Suprapubic skin (tissue), 4 donors: ENCODE measurements around the gene INTS14. TPM values are rescaled to one million over a fixed set of nuclear protein-coding genes. Genes with fewer than 3 reads are reported as not detected.

Source experiments
- DNase-seq, 2 donors: peaks; one replicate each; pipeline ENCODE4 v3.0.0-alpha.2; 2019; ENCODE audit warnings: low spot score in 2 of 2
- H3K27ac ChIP-seq: fragments of 200-600 bp; sonication (generic); one replicate; pipeline ENCODE4 v1.5.1; 2019
- H3K27me3 ChIP-seq: fragments of 200-600 bp; sonication (generic); one replicate; pipeline ENCODE4 v1.5.1; 2019
- H3K36me3 ChIP-seq: fragments of 200-600 bp; sonication (generic); one replicate; pipeline ENCODE4 v1.5.1; 2019
- H3K4me1 ChIP-seq: fragments of 200-600 bp; sonication (generic); one replicate; pipeline ENCODE4 v1.5.1; 2019
- H3K4me3 ChIP-seq: fragments of 200-600 bp; sonication (generic); one replicate; pipeline ENCODE4 v1.5.1; 2019; ENCODE audit warnings: mild to moderate bottlenecking
- H3K9me3 ChIP-seq: fragments of 200-600 bp; sonication (generic); one replicate; pipeline ENCODE4 v1.5.1; 2019
- EP300 ChIP-seq: sonication (generic); formaldehyde crosslinking; IDR thresholded peaks from one replicate; pipeline ENCODE4 v1.6.1; 2017; ENCODE audit warnings: antibody characterized with exemption
- POLR2A ChIP-seq, 2 donors: fragments of 450-650 bp; IDR thresholded peaks; one replicate each; pipeline ENCODE4 v1.6.1; 2017; ENCODE audit warnings: antibody characterized with exemption in 2 of 2, mild to moderate bottlenecking in 2 of 2, moderate library complexity in 2 of 2
- POLR2AphosphoS5 ChIP-seq, 3 donors: sonication (generic); formaldehyde crosslinking; IDR thresholded peaks; one replicate each; pipeline ENCODE4 v1.6.1; 2017; ENCODE audit warnings: antibody characterized with exemption in 3 of 3
- WGBS: methylation state at CpG from one replicate; pipeline ENCODE4 v1.1.5; 2018; 5-methylcytosine and 5-hydroxymethylcytosine counted together
- total RNA-seq, 4 donors: library from RNA; depleted of rRNA; stranded (reverse); fragments of >200 nt; gene quantifications; one replicate each; pipeline ENCODE4 v1.1.0, GENCODE V29; 2016
- TF ChIP-seq, protein P1 (sequence below), 2 donors: fragments of 200-600 bp in 1 of 2; fragments of 450-650 bp in 1 of 2; sonication (generic) in 1 of 2; IDR thresholded peaks; one replicate each; pipeline ENCODE4 v1.5.1; 2016 to 2019; ENCODE audit warnings: antibody characterized with exemption in 2 of 2, mild to moderate bottlenecking in 1 of 2, moderate library complexity in 1 of 2

Gene INTS14
- total RNA-seq, 4 donors from 2014 or later: 37.1 to 72.5 (median 49.1) TPM

DNA sequence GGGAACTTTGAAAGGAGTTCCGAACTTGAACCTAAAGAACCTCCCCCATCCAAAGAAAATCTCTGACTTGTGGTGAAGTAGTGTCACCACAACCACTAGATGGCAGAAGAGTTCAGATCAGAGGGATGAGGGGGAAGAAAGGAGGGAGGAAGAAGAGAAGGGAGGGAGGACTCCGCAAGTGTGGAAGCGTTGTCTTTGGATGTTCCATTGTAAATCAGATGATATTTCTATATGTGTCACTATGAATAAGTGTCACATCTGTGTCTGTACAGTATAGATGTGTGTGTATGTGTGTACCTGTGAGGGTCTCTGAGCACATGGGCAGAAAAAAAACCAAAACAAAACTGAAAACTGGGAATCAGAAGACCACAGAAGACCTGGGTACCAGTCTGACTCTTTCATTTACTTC is 27.8 kb upstream of the INTS14 start:
- H3K27ac ChIP-seq: no peak overlapping the region
- WGBS: 0% methylated on average over 3 of the region's 3 CpGs
- TF ChIP-seq, protein P1, sequence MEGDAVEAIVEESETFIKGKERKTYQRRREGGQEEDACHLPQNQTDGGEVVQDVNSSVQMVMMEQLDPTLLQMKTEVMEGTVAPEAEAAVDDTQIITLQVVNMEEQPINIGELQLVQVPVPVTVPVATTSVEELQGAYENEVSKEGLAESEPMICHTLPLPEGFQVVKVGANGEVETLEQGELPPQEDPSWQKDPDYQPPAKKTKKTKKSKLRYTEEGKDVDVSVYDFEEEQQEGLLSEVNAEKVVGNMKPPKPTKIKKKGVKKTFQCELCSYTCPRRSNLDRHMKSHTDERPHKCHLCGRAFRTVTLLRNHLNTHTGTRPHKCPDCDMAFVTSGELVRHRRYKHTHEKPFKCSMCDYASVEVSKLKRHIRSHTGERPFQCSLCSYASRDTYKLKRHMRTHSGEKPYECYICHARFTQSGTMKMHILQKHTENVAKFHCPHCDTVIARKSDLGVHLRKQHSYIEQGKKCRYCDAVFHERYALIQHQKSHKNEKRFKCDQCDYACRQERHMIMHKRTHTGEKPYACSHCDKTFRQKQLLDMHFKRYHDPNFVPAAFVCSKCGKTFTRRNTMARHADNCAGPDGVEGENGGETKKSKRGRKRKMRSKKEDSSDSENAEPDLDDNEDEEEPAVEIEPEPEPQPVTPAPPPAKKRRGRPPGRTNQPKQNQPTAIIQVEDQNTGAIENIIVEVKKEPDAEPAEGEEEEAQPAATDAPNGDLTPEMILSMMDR (IDR thresholded peaks at IDR 0.05): peak; percentile 69 to 76
- TF ChIP-seq EP300: no peak
- no peaks in the 10 kb centered on the region for H3K27me3 ChIP-seq
- H3K9me3 ChIP-seq: no peaks in the 10 kb centered on the region
- H3K36me3 ChIP-seq: no peaks in the 10 kb centered on the region
- DNase-seq: no peak
- no peak overlapping the region for H3K4me3 ChIP-seq
- H3K4me1 ChIP-seq: peaks cover 9% of the 10 kb centered on the region

DNA sequence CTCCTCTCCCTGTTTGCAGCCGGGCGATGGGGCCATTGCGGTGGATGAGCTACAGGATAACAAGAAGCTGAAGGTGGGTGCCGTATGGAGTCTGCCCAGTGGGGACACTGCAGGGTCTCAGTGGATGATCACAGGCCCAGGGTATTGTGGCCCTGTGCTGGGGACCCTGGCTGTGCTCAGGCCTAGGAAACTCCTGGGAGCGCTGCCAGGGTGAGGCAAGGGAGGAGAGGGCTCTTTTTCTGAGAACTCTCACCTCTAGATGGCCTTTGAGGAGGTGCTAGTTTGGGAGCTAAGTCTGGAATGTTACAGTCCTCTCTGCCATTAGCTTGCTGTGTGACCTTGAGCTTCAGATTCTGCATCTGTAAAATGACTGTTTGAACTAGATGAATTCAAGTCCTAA is 27.2 kb upstream of the INTS14 start:
- Histone ChIP-seq H3K4me1 (peaks cover 9% of the 10 kb centered on the region), H3K36me3 (no peaks in the 10 kb centered on the region), H3K27ac (no peak overlapping the region), H3K9me3 (no peaks in the 10 kb centered on the region), H3K4me3 (no peak overlapping the region), H3K27me3 (no peaks in the 10 kb centered on the region)
- DNase-seq: no peak
- 91% methylated on average over 5 of the region's 5 CpGs for WGBS
- TF ChIP-seq POLR2A (IDR thresholded peaks at IDR 0.05): no peak
- TF ChIP-seq, protein P1 (IDR thresholded peaks at IDR 0.05): no peak
- TF ChIP-seq EP300: no peak
- no peak for TF ChIP-seq POLR2AphosphoS5 (IDR thresholded peaks at IDR 0.05)

DNA sequence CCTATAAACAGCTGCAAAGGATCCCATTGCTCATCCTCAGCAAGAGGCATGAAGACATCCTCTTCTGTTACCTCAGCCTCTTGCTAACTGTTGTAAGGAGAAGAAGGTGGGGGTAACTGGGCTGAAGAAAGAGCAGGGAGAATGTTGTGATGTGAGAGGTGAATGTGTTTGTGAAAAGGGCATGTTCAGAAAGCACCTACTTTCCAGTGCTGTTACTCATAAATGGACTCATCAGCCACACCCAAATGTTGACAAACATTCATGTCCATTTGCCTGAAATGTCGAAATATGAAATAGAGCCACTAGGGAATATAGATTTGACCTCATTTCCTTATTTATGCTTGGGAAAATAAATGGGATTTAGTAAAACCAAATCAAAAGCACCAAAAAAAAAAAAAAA is 23.4 kb upstream of the INTS14 start:
- no peaks in the 10 kb centered on the region for H3K36me3 ChIP-seq

DNA sequence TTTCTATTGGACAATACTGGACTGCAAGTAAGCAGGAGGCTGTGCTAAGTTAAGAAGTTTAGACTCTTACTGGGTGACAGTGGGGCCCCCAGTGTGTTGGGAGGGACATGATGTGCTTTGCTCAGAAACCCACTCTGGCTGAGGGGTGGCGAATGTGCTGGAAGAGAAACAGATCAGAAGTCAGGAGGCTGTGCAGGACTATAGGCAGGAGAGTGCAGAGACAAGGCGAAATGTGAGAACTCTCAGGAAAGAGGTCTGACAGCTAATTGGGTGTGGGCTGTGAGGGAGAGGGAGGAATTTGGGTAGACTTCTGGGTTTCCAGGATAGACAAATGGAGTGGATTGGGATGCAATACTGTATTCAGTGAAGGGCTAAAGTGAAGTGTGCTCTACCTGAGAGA is 22.8 kb upstream of the INTS14 start:
- TF ChIP-seq POLR2A (IDR thresholded peaks at IDR 0.05): no peak
- no peak for TF ChIP-seq EP300
- no peak for TF ChIP-seq POLR2AphosphoS5 (IDR thresholded peaks at IDR 0.05)
- TF ChIP-seq, protein P1 (IDR thresholded peaks at IDR 0.05): no peak
- Histone ChIP-seq H3K36me3 (no peaks in the 10 kb centered on the region), H3K4me3 (no peak overlapping the region), H3K27ac (no peak overlapping the region), H3K4me1 (peaks cover 6% of the 10 kb centered on the region), H3K9me3 (no peaks in the 10 kb centered on the region), H3K27me3 (no peaks in the 10 kb centered on the region)
- 86% methylated on average over 2 of the region's 2 CpGs for WGBS
- DNase-seq: no peak

More for the DNA sequence above, 23.4 kb upstream of the INTS14 start:
- Histone ChIP-seq H3K27me3 (no peaks in the 10 kb centered on the region), H3K9me3 (no peaks in the 10 kb centered on the region), H3K4me3 (no peak overlapping the region), H3K27ac (no peak overlapping the region), H3K4me1 (peaks cover 9% of the 10 kb centered on the region)
- 71% methylated on average over 1 of the region's 1 CpG for WGBS
- DNase-seq: no peak
- no peak for TF ChIP-seq EP300

DNA sequence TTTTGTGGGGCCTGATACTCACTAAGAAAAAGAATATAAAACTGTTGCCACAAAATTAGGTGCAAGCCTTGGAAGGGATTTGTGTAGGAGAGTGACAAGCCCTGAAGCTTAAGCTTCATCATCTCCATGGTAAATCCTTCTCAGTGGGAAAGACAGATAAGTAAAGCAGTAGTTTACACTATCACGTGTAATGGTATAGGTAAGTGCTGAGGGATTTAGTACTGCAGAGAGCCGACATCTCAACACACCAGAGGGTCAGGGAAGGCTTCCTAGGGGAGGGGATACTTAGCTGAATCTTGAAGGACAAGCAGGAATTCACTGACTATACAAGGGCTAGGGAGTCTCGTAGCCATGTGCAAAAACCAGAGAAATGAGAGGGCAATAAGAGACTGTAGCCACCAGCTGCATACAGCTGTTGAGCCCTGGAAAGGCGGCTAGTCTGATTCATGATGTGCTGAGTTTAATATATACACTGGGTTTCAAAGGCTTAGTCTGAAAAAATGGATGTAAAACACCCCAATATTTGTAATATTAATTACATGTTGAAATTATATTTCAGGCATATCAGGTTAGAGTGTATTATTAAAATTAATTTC is 21.9 kb upstream of the INTS14 start:
- Histone ChIP-seq H3K27ac (no peak overlapping the region), H3K27me3 (no peaks in the 10 kb centered on the region), H3K36me3 (peaks cover 4% of the 10 kb centered on the region), H3K9me3 (no peaks in the 10 kb centered on the region), H3K4me1 (no peaks in the 10 kb centered on the region), H3K4me3 (no peak overlapping the region)
- DNase-seq: no peak
- WGBS: 85% methylated on average over 4 of the region's 4 CpGs
- TF ChIP-seq, protein P1 (IDR thresholded peaks at IDR 0.05): no peak
- TF ChIP-seq EP300: no peak
- TF ChIP-seq POLR2AphosphoS5 (IDR thresholded peaks at IDR 0.05): no peak
- TF ChIP-seq POLR2A (IDR thresholded peaks at IDR 0.05): no peak

DNA sequence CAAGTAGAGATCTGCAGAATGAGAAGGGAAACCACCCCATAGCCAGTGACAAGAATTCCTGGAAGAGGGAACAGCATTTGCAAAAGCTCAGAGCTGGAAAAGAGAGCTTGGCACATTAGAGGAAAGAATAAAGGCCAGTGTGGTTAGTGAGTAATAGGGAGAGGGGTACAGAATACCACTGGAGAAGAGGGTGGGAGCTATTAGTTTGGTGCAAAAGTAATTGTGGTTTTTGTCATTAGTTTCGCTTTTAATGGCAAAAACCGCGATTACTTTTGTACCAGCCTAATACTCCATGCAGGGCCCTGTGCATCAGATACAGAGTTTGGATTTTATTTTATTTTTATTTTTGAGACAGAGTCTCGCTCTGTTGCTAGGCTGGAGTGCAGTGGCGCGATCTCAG is 20.6 kb upstream of the INTS14 start:
- 93% methylated on average over 6 of the region's 6 CpGs for WGBS
- peaks cover 6% of the 10 kb centered on the region for H3K36me3 ChIP-seq
- no peaks in the 10 kb centered on the region for H3K4me1 ChIP-seq
- DNase-seq: no peak
- H3K27ac ChIP-seq: no peak overlapping the region
- H3K27me3 ChIP-seq: no peaks in the 10 kb centered on the region
- H3K9me3 ChIP-seq: no peaks in the 10 kb centered on the region
- no peak overlapping the region for H3K4me3 ChIP-seq
- no peak for TF ChIP-seq POLR2A (IDR thresholded peaks at IDR 0.05)
- TF ChIP-seq, protein P1 (IDR thresholded peaks at IDR 0.05): no peak
